ENCODE measurements around the gene ALKBH6.
A peak's percentile ranks its signal among the peaks of the same experiment; 100 is the strongest.

Gene ALKBH6

GRCh38 chr19:35966771-35967170, 47.2 kb downstream of the ALKBH6 start:
- TF ChIP-seq SIN3A (IDR thresholded peaks at IDR 0.05; ENCODE audit: borderline replicate concordance, insufficient read depth, low read length) (no peak), POLR2AphosphoS5 (IDR thresholded peaks at IDR 0.05; ENCODE audit: low read depth, low read length) (no peak), REST (IDR thresholded peaks at IDR 0.05; ENCODE audit: insufficient read depth in 1 of 2, low read depth in 2 of 2, low read length in 2 of 2) (no peak), TAF1 (IDR thresholded peaks at IDR 0.05; ENCODE audit: borderline replicate concordance, insufficient read depth, low read length) (no peak), FOXP2 (optimal IDR thresholded peaks at IDR 0.05; ENCODE audit: borderline replicate concordance, extremely low read depth, extremely low read length, insufficient read depth) (no peak)

GRCh38 chr19:35963514-35963913, 50.5 kb downstream of the ALKBH6 start:
- TF ChIP-seq SIN3A (IDR thresholded peaks at IDR 0.05; ENCODE audit: borderline replicate concordance, insufficient read depth, low read length): no peak; the same call in 1 of the 2 replicates
- peak; percentile 97 to 98 for TF ChIP-seq REST (IDR thresholded peaks at IDR 0.05; ENCODE audit: insufficient read depth in 1 of 2, low read depth in 2 of 2, low read length in 2 of 2)
- TF ChIP-seq POLR2AphosphoS5 (IDR thresholded peaks at IDR 0.05; ENCODE audit: low read depth, low read length): no peak

GRCh38 chr19:35960432-35960972, 53.5 kb downstream of the ALKBH6 start:
- TF ChIP-seq REST (IDR thresholded peaks at IDR 0.05; ENCODE audit: insufficient read depth in 1 of 2, low read depth in 2 of 2, low read length in 2 of 2) (no peak), SIN3A (IDR thresholded peaks at IDR 0.05; ENCODE audit: borderline replicate concordance, insufficient read depth, low read length) (no peak), FOXP2 (optimal IDR thresholded peaks at IDR 0.05; ENCODE audit: borderline replicate concordance, extremely low read depth, extremely low read length, insufficient read depth) (no peak), TAF1 (IDR thresholded peaks at IDR 0.05; ENCODE audit: borderline replicate concordance, insufficient read depth, low read length) (no peak), POLR2AphosphoS5 (IDR thresholded peaks at IDR 0.05; ENCODE audit: low read depth, low read length) (no peak)

- TF ChIP-seq SIN3A (IDR thresholded peaks at IDR 0.05; ENCODE audit: borderline replicate concordance, insufficient read depth, low read length) (no peak), POLR2AphosphoS5 (IDR thresholded peaks at IDR 0.05; ENCODE audit: low read depth, low read length) (no peak), TAF1 (IDR thresholded peaks at IDR 0.05; ENCODE audit: borderline replicate concordance, insufficient read depth, low read length) (no peak), FOXP2 (optimal IDR thresholded peaks at IDR 0.05; ENCODE audit: borderline replicate concordance, extremely low read depth, extremely low read length, insufficient read depth) (no peak), REST (IDR thresholded peaks at IDR 0.05; ENCODE audit: insufficient read depth in 1 of 2, low read depth in 2 of 2, low read length in 2 of 2) (no peak)
Measured at GRCh38 chr19:35959968-35960320, 54.1 kb downstream of the ALKBH6 start.
